OCI-LY7 (cell line): ENCODE results near the gene MIDN. TPM values are rescaled to one million over a fixed set of nuclear protein-coding genes. Genes with fewer than 3 reads are reported as not detected.

ENCODE experiments used
- BruUV-seq: library from RNA; stranded (reverse); fragments of 400-500 nt; replicated peaks from 2 replicates; lab custom pipeline; 2021; lab: Mats Ljungman, UMichigan
- CTCF ChIA-PET: fragments of 300-600 bp; sonication (Branson Sonifier 250); formaldehyde crosslinking; loops from one replicate; lab custom pipeline; 2022; ENCODE audit warnings: antibody characterized with exemption; ENCODE audit not compliant: unreplicated experiment; lab: Charles Lee
- POLR2A ChIA-PET: fragments of 300-600 bp; sonication (Branson Sonifier 250); formaldehyde crosslinking; loops from one replicate; lab custom pipeline; 2022; ENCODE audit warnings: antibody characterized with exemption; lab: Charles Lee
- DNase-seq: peaks from one replicate; pipeline ENCODE4 v3.0.0-alpha.2; 2015; ENCODE audit warnings: low spot score
- H2AFZ ChIP-seq: fragments of 200-600 bp; sonication (generic), shearing (Covaris generic); 2 replicates; pipeline ENCODE4 v1.6.1; 2014; ENCODE audit warnings: mild to moderate bottlenecking, antibody characterized with exemption, low read length, moderate library complexity
- H3K27ac ChIP-seq: fragments of 200-600 bp; sonication (generic); 2 replicates; pipeline ENCODE4 v1.5.1; 2014; ENCODE audit warnings: mixed run types, low read depth, mild to moderate bottlenecking, moderate library complexity, low read length, inconsistent platforms; ENCODE audit not compliant: poor library complexity, severe bottlenecking
- H3K36me3 ChIP-seq: fragments of 200-600 bp; sonication (generic); 2 replicates; pipeline ENCODE4 v1.6.1; 2014; ENCODE audit warnings: mild to moderate bottlenecking, antibody characterized with exemption, low read length, moderate library complexity, mixed read lengths; ENCODE audit not compliant: insufficient read depth
- H3K4me1 ChIP-seq: fragments of 200-600 bp; sonication (generic); 2 replicates; pipeline ENCODE4 v1.5.1; 2014; ENCODE audit warnings: mild to moderate bottlenecking, low read length; ENCODE audit not compliant: insufficient read depth, poor library complexity, severe bottlenecking
- H3K4me2 ChIP-seq: fragments of 200-600 bp; sonication (generic); 2 replicates; pipeline ENCODE4 v1.6.1; 2014; ENCODE audit warnings: mild to moderate bottlenecking, low read length
- H3K4me3 ChIP-seq: fragments of 200-600 bp; sonication (generic); 2 replicates; pipeline ENCODE4 v1.5.1; 2014; ENCODE audit warnings: mild to moderate bottlenecking, low read depth, low read length; ENCODE audit not compliant: poor library complexity, severe bottlenecking
- H3K79me2 ChIP-seq: fragments of 200-600 bp; sonication (generic); 2 replicates; pipeline ENCODE4 v1.6.1; 2016; ENCODE audit warnings: low read depth, mild to moderate bottlenecking, low read length, moderate library complexity, mixed read lengths; ENCODE audit not compliant: insufficient read depth
- H3K9me2 ChIP-seq: fragments of 200-600 bp; sonication (generic); 2 replicates; pipeline ENCODE4 v1.6.1; 2016; ENCODE audit warnings: mild to moderate bottlenecking, low read length, mixed read lengths; ENCODE audit not compliant: insufficient read depth
- H3K9me3 ChIP-seq: fragments of 200-600 bp; sonication (generic); 2 replicates; pipeline ENCODE4 v1.6.1; 2014; ENCODE audit warnings: mild to moderate bottlenecking, mixed run types, low read length, mixed read lengths
- H4K20me1 ChIP-seq: fragments of 200-600 bp; sonication (generic); 2 replicates; pipeline ENCODE4 v1.6.1; 2014; ENCODE audit warnings: mild to moderate bottlenecking, antibody characterized with exemption, low read length, moderate library complexity, mixed read lengths; ENCODE audit not compliant: insufficient read depth
- CTCF ChIP-seq: fragments of 200-600 bp; sonication (generic); conservative IDR thresholded peaks from 2 replicates; pipeline ENCODE4 v1.5.1; 2014; ENCODE audit warnings: mild to moderate bottlenecking, antibody characterized with exemption, low read length, moderate library complexity, mixed read lengths
- EZH2phosphoT487 ChIP-seq: fragments of 200-600 bp; sonication (generic); IDR thresholded peaks from 2 replicates; pipeline ENCODE4 v1.6.1; 2018; ENCODE audit warnings: low read depth, borderline replicate concordance, mild to moderate bottlenecking, mixed run types, antibody characterized with exemption, low read length, moderate library complexity, mixed read lengths
- intact Hi-C: fragments of 100-400 bp; cut with micrococcal nuclease; formaldehyde crosslinking; loops from one replicate; pipeline ENCODE4 v1.10.0; 2022; ENCODE audit not compliant: unreplicated experiment
- total RNA-seq, 2 experiments: library from RNA; depleted of rRNA in 1 of 2; stranded (reverse); fragments of >200 nt in 1 of 2; shearing (Covaris generic) in 1 of 2; gene quantifications; 2 replicates each; pipeline ENCODE4 v1.2.3, GENCODE V29; 2014 to 2022

Gene MIDN
- total RNA-seq, 2 experiments from 2014 or later, result 20.3 to 70.9 TPM

DNA sequence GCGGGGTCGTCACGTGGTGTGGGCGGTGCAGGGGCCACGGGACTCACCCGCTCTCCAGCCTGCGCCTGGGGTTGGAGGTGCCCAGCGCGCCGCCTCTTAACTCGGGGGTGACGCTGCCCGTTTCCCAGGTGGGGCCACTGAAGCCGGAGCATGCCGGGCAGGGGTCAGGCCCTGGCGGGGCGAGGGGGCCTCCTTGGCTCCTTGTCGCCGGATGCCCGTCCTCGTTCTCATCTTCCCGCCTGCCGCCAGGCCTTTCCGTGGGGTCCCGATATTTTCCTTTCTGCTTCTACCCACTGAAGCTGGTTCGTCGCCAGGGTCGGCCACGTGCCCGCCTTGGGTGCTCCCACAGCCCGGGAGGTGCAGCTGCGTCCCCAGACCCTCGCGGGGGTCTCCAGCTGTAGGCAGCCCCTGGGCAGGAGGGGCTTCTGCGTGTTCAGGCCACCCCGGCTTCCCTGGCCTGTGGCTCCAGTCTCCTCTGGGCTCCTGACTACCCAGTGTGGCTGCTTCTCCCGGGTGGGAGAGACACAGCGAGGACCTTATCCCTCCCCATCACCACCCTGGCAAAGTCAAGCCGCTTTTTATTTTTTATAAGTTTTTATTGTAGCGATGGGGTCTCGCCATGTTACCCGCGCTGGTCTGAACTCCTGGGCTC, 27.7 kb downstream of the MIDN start:
- Histone ChIP-seq H3K9me2 (no peaks in the 10 kb centered on the region), H3K27ac (peak overlapping the region; percentile 92), H3K4me1 (peaks cover 48% of the 10 kb centered on the region), H2AFZ (no peak overlapping the region; the same call in 1 of the 2 replicates), H3K36me3 (peaks cover 91% of the 10 kb centered on the region), H4K20me1 (no peaks in the 10 kb centered on the region), H3K79me2 (peaks cover 47% of the 10 kb centered on the region), H3K9me3 (no peaks in the 10 kb centered on the region), H3K4me2 (peak overlapping the region; percentile 100), H3K4me3 (peak overlapping the region; percentile 95)
- TF ChIP-seq CTCF (no peak), EZH2phosphoT487 (no peak)
- POLR2A ChIA-PET, result no interaction called here
- BruUV-seq, result no TSS peak
- intact Hi-C loops, result loop anchor here (5.0 kb wide), 1 partner anchor 161 kb away; the partner anchor contains the start of gene RPS15
- no peak for DNase-seq
- CTCF ChIA-PET, result no interaction called here

GRCh38 chr19:1276628-1277022, 28.2 kb downstream of the MIDN start:
- Histone ChIP-seq H3K4me2 (peak overlapping the region; percentile 100), H4K20me1 (no peaks in the 10 kb centered on the region), H2AFZ (no peak overlapping the region), H3K27ac (peak overlapping the region; percentile 92), H3K79me2 (peaks cover 42% of the 10 kb centered on the region; the same call in 1 of the 2 replicates), H3K9me2 (no peaks in the 10 kb centered on the region), H3K4me3 (peak overlapping the region; percentile 95), H3K36me3 (peaks cover 86% of the 10 kb centered on the region), H3K4me1 (peaks cover 43% of the 10 kb centered on the region), H3K9me3 (no peaks in the 10 kb centered on the region)
- intact Hi-C loops, result loop anchor here (5.0 kb wide), 1 partner anchor 161 kb away; the partner anchor contains the start of gene RPS15
- TF ChIP-seq CTCF (no peak), EZH2phosphoT487 (no peak)
- BruUV-seq, result no TSS peak
- ChIA-PET POLR2A (no interaction called here), CTCF (no interaction called here)
- DNase-seq, result peak; percentile 84

DNA sequence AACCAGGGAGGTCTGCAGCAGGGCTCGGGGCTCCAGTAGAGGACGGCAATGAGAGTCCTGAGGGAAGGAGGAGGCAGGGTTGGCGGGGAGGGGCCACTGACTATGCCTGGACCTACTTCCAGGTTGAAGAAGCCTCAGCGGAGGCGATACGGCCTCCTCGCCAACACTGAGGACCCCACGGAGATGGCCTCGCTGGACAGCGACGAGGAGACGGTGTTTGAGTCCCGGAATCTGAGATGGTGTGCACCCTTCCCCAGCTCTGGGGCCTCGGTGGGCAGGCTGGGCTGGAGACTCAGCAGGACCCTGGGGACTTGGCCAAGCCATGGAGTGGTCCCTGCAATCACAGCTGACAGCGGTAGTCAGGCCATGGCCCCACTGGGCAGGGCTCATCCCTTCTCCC, 28.7 kb downstream of the MIDN start:
- no peak for DNase-seq
- no peaks in the 10 kb centered on the region for H3K9me3 ChIP-seq
- H4K20me1 ChIP-seq, result no peaks in the 10 kb centered on the region
- no TSS peak for BruUV-seq
- intact Hi-C loops, result loop anchor here (5.0 kb wide), 1 partner anchor 160 kb away; the partner anchor contains the start of gene RPS15
- peak overlapping the region; percentile 95 for H3K4me3 ChIP-seq
- H3K36me3 ChIP-seq, result peaks cover 81% of the 10 kb centered on the region
- H3K79me2 ChIP-seq, result peaks cover 38% of the 10 kb centered on the region; the same call in 1 of the 2 replicates
- no peak overlapping the region for H2AFZ ChIP-seq
- no peaks in the 10 kb centered on the region for H3K9me2 ChIP-seq
- ChIA-PET POLR2A (no interaction called here), CTCF (no interaction called here)
- TF ChIP-seq CTCF (no peak), EZH2phosphoT487 (no peak)
- peak overlapping the region; percentile 100 for H3K4me2 ChIP-seq
- peak overlapping the region; percentile 92 for H3K27ac ChIP-seq
- peaks cover 39% of the 10 kb centered on the region for H3K4me1 ChIP-seq
